NCI-H510A treated with DMSO at 0.1 percent for 48 hours (cell line): Measurements from ENCODE around the gene APOC4.
"Not testable (repeated sequence)": the region's sequence is repeated elsewhere in the genome, so short reads cannot be mapped to it uniquely, and the experiment has no call there.

Source experiments
- DNase-seq: peaks from one replicate; lab custom pipeline; 2025; lab: John Stamatoyannopoulos, UW

The APOC4 gene, protein sequence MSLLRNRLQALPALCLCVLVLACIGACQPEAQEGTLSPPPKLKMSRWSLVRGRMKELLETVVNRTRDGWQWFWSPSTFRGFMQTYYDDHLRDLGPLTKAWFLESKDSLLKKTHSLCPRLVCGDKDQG

DNA sequence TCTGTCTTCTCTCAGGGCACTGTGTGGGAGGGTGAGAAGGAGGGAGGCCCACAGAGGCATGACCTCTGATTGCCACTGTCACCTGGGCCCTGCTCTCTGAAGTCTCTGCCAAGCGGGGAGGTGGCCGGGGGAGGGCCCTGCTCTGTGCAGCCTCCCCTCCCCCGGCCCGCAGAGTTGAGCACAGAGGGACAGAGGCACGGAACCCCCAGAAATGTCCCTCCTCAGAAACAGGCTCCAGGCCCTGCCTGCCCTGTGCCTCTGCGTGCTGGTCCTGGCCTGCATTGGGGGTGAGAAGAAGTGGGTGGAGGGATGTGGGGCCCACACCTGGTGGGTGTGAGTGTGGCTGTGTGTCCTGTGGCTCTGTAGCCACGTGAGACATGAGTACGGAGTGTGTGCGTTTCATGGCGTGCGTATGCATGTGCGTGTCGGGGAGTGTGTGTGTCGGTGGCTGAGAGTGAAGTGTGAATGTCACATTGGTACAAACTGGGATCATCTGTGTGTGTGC lies at the start of gene APOC4:
APOC4 (plus strand) TSS at position 171 of the 505 bp plus-strand sequence; CDS start at position 212, 41 bp downstream.
- DNase-seq = no peak

DNA sequence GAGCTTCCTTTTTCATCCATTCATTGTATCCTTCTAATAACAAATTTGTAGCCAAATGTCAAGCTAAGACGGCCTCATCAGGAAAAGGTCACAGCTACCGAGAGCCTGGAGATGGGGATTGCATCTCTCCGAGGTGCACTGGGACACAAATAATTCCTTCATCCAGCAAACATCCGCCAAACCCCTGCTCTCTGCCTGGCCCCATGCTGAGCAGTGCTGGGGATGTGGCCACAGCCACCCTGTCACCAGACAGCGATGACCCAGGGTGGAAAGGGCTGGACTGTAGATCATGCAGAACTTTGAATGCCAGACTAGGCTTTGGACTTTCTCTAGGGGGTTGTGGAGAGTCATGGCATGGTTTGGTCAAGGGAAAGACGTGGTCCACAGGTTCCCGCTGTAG lies 49.1 kb upstream of the APOC4 start:
- no peak for DNase-seq

- DNase-seq = no peak
Measured at GRCh38 chr19:44893332-44894051, 48.5 kb upstream of the APOC4 start.

- DNase-seq = no peak
Measured at GRCh38 chr19:44894052-44894400, 48.0 kb upstream of the APOC4 start.

- no peak for DNase-seq
Measured at GRCh38 chr19:44894946-44895345, 47.1 kb upstream of the APOC4 start.

DNA sequence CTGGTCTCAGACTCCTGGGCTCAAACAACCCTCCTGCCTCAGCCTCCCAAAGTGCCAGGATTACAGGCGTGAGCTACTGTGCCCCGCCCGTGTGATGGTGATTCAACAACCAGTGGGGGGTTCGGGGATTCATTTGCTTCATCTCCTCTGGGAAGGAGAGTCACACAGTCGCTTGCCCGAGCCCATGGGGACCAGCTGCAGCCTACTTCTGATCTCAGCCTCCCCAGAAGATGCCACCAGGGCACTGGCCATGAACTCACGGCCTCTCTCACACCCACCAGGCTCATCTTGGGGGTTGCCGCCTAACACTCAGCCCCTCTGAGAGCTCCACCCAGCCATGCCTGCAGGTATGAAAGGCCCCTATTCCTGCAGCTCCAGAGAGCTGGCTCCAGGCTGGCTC lies 44.2 kb upstream of the APOC4 start:
- no peak for DNase-seq

DNA sequence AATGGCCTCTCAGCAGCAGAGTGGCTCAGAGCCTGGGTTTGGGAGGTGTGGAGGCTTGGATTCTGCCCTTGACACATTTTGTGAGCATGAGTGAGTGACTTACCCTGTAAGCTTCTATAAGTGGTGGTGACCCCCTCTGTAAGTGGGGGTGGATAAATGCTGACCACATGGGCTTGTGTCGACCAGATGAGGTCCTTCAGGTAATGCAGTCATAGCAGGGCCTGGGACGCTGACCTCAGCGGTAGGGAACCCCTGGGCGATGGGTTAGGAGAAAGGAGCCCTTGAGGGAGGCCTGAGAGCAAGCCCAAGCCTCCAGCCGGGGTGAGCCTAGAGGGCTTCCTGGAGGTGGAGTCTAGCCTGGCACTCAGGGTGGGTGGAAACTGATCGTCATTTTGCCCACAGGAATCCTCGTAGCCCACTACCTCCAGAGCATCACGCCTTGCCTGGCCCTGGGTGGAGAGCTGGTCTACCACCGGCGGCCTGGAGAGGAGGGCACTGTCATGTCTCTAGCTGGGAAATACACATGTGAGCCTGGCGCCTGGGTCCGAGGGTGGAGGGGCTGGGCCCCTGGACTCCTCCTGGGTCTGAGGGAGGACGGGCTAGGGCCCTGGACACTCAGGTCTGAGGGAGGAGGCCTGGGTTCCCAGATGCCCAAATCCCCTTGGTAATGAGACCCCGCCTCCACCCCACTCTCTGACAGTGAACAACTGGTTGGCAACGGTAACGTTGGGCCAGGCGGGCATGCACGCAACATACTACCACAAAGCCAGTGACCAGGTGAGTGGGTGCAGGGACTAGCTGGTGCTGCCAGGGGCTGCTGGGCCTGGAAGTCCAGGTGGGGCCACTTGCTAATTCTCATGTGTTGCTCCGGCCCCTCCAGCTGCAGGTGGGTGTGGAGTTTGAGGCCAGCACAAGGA lies 41.5 kb upstream of the APOC4 start:
- no peak for DNase-seq

- no peak for DNase-seq
Measured at GRCh38 chr19:44903216-44903601, 38.8 kb upstream of the APOC4 start.

DNA sequence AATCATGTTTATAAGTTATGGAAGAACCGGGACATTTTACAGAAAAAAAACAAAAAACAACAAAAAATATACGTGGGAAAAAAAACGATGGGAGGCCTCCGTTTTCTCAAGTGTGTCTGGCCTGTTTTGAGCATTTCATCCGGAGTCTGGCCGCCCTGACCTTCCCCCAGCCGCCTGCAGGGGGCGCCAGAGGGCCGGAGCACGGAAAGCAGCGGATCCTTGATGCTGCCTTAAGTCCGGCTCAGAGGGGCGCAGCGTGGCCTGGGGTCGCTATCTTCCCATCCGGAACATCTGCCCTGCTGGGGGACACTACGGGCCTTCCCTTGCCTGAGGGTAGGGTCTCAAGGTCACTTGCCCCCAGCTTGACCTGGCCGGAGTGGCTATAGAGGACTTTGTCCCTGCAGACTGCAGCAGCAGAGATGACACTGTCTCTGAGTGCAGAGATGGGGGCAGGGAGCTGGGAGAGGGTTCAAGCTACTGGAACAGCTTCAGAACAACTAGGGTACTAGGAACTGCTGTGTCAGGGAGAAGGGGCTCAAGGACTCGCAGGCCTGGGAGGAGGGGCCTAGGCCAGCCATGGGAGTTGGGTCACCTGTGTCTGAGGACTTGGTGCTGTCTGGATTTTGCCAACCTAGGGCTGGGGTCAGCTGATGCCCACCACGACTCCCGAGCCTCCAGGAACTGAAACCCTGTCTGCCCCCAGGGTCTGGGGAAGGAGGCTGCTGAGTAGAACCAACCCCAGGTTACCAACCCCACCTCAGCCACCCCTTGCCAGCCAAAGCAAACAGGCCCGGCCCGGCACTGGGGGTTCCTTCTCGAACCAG lies 38.2 kb upstream of the APOC4 start:
- peak; percentile 14 for DNase-seq

DNA sequence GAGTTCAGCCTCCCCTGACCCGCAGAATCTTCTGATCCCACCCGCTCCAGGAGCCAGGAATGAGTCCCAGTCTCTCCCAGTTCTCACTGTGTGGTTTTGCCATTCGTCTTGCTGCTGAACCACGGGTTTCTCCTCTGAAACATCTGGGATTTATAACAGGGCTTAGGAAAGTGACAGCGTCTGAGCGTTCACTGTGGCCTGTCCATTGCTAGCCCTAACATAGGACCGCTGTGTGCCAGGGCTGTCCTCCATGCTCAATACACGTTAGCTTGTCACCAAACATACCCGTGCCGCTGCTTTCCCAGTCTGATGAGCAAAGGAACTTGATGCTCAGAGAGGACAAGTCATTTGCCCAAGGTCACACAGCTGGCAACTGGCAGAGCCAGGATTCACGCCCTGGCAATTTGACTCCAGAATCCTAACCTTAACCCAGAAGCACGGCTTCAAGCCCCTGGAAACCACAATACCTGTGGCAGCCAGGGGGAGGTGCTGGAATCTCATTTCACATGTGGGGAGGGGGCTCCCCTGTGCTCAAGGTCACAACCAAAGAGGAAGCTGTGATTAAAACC lies 37.5 kb upstream of the APOC4 start:
- no peak for DNase-seq

DNA sequence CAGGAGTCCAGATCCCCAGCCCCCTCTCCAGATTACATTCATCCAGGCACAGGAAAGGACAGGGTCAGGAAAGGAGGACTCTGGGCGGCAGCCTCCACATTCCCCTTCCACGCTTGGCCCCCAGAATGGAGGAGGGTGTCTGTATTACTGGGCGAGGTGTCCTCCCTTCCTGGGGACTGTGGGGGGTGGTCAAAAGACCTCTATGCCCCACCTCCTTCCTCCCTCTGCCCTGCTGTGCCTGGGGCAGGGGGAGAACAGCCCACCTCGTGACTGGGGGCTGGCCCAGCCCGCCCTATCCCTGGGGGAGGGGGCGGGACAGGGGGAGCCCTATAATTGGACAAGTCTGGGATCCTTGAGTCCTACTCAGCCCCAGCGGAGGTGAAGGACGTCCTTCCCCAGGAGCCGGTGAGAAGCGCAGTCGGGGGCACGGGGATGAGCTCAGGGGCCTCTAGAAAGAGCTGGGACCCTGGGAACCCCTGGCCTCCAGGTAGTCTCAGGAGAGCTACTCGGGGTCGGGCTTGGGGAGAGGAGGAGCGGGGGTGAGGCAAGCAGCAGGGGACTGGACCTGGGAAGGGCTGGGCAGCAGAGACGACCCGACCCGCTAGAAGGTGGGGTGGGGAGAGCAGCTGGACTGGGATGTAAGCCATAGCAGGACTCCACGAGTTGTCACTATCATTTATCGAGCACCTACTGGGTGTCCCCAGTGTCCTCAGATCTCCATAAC lies 36.4 kb upstream of the APOC4 start, which contains the start of gene APOE:
APOE (plus strand) TSS at position 360 of the 724 bp plus-strand sequence. CDS start 829 bp downstream, outside the sequence.
- DNase-seq = no peak

- DNase-seq = no peak
Measured at GRCh38 chr19:44907613-44908012, 34.4 kb upstream of the APOC4 start.

DNA sequence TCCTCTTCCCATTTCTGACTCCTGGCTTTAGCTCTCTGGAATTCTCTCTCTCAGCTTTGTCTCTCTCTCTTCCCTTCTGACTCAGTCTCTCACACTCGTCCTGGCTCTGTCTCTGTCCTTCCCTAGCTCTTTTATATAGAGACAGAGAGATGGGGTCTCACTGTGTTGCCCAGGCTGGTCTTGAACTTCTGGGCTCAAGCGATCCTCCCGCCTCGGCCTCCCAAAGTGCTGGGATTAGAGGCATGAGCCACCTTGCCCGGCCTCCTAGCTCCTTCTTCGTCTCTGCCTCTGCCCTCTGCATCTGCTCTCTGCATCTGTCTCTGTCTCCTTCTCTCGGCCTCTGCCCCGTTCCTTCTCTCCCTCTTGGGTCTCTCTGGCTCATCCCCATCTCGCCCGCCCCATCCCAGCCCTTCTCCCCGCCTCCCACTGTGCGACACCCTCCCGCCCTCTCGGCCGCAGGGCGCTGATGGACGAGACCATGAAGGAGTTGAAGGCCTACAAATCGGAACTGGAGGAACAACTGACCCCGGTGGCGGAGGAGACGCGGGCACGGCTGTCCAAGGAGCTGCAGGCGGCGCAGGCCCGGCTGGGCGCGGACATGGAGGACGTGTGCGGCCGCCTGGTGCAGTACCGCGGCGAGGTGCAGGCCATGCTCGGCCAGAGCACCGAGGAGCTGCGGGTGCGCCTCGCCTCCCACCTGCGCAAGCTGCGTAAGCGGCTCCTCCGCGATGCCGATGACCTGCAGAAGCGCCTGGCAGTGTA lies 33.8 kb upstream of the APOC4 start:
- no peak for DNase-seq

GRCh38 chr19:44908836-44909261 lies 33.2 kb upstream of the APOC4 start:
- DNase-seq = no peak

GRCh38 chr19:44909775-44910174 lies 32.3 kb upstream of the APOC4 start:
- DNase-seq = no peak

DNA sequence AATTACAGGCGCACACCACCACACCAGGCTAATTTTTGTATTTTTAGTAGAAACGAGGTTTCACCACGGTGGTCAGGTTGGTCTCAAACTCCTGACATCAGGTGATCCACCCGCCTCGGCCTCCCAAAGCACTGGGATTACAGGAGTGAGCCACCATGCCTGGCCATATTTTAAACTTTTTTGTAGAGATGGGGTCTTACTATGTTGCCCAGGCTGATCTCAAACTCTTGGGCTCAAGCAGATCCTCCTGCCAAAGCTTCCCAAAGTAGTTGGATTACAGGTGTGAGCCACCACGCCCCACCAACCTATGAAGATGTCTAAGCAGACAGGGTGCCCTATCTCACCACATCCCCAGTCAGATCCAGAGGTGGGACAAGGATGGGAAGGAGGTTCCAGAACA lies 30.1 kb upstream of the APOC4 start:
- not testable (repeated sequence) for DNase-seq

DNA sequence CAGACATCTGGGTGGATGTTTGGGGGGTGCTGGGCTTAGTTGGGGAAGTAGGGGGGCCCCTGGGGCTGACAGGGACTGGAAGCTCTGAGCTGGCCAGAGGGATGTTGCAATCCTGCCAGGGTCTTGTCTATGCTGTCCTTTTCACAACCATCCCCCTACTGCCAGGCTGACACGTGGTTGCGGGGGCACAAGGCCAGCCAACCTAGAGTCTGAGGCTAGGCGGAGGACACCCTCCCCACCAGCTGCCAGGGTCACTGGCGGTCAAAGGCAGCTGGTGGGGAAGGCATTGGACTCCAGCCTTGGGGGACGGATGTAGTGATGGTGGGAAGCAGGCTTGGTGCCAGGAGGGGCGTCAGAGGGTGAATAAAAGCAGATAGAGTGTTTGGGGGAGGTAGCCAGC lies 29.2 kb upstream of the APOC4 start:
- no peak for DNase-seq

- DNase-seq = not testable (repeated sequence)
Measured at GRCh38 chr19:44913512-44914432, 28.3 kb upstream of the APOC4 start.
